Effector memory CD4-positive, alpha-beta T cell (primary cell): Measurements from ENCODE around the gene ZNF33B.
"Not testable (repeated sequence)": the region's sequence is repeated elsewhere in the genome, so short reads cannot be mapped to it uniquely, and the experiment has no call there.

Experiments
- DNase-seq, 3 donors: peaks; one replicate each; pipeline ENCODE4 v3.0.0-alpha.2; 2020
- H3K27ac ChIP-seq: 2 replicates; pipeline ENCODE4 v1.7.0; 2013; ENCODE audit warnings: mild to moderate bottlenecking, low read length, moderate library complexity; ENCODE audit not compliant: insufficient read depth, poor library complexity, severe bottlenecking
- H3K27me3 ChIP-seq: replicated peaks from 2 replicates; pipeline ENCODE4 v1.7.0; 2013; ENCODE audit warnings: mild to moderate bottlenecking, low read length; ENCODE audit not compliant: insufficient read depth, control insufficient read depth, poor library complexity, severe bottlenecking
- H3K36me3 ChIP-seq: 2 replicates; pipeline ENCODE4 v1.7.0; 2013; ENCODE audit warnings: mild to moderate bottlenecking, low read length, moderate library complexity; ENCODE audit not compliant: control insufficient read depth, insufficient read depth
- H3K4me1 ChIP-seq: 2 replicates; pipeline ENCODE4 v1.7.0; 2013; ENCODE audit warnings: low read length, mild to moderate bottlenecking; ENCODE audit not compliant: control insufficient read depth, insufficient read depth, poor library complexity, severe bottlenecking
- H3K4me3 ChIP-seq: 2 replicates; pipeline ENCODE4 v1.7.0; 2013; ENCODE audit warnings: low read length, low read depth, mild to moderate bottlenecking; ENCODE audit not compliant: insufficient read depth, poor library complexity, severe bottlenecking
- H3K9me3 ChIP-seq: 2 replicates; pipeline ENCODE4 v1.7.0; 2013; ENCODE audit warnings: mild to moderate bottlenecking, low read length, moderate library complexity; ENCODE audit not compliant: control insufficient read depth
- total RNA-seq, 3 donors: gene quantifications; one replicate each; lab custom pipeline; 2026; lab: John Stamatoyannopoulos, UW

ZNF33B gene
- 40.4 to 49.3 (median 48.4) reads per million in 3 donors for total RNA-seq

- Histone ChIP-seq H3K9me3 (no peaks in the 10 kb centered on the region), H3K4me1 (peaks cover 10% of the 10 kb centered on the region), H3K36me3 (peaks cover 7% of the 10 kb centered on the region), H3K27ac (peak within 1 kb of the TSS; percentile 81), H3K27me3 (no peaks in the 10 kb centered on the region), H3K4me3 (peak within 1 kb of the TSS; percentile 65)
- peak; percentile 85 to 91 (median 87) for DNase-seq
Measured at GRCh38 chr10:42638055-42638820, at the start of gene ZNF33B. Gene ZNF33B (minus strand): TSS chr10:42638570. CDS start chr10:42636928, 1,642 bp downstream.

GRCh38 chr10:42684517-42684916, 46.1 kb upstream of the ZNF33B start:
- no peaks in the 10 kb centered on the region for H3K9me3 ChIP-seq
- no peaks in the 10 kb centered on the region for H3K27me3 ChIP-seq
- H3K4me1 ChIP-seq = no peaks in the 10 kb centered on the region
- no peak for DNase-seq
- H3K4me3 ChIP-seq = no peak overlapping the region
- no peak overlapping the region for H3K27ac ChIP-seq
- H3K36me3 ChIP-seq = no peaks in the 10 kb centered on the region

- Histone ChIP-seq H3K4me1 (no peaks in the 10 kb centered on the region), H3K27me3 (no peaks in the 10 kb centered on the region), H3K36me3 (no peaks in the 10 kb centered on the region), H3K9me3 (no peaks in the 10 kb centered on the region), H3K4me3 (no peak overlapping the region), H3K27ac (no peak overlapping the region)
- DNase-seq = no peak
Measured at GRCh38 chr10:42680267-42680666, 41.9 kb upstream of the ZNF33B start.

GRCh38 chr10:42665181-42665979, 27.0 kb upstream of the ZNF33B start:
- not testable (repeated sequence) for H3K4me1 ChIP-seq, H3K36me3 ChIP-seq, H3K27ac ChIP-seq, H3K27me3 ChIP-seq, H3K9me3 ChIP-seq, H3K4me3 ChIP-seq
- DNase-seq = peak in 1 of 3 donors; percentile 40

GRCh38 chr10:42654419-42654818, 16.0 kb upstream of the ZNF33B start:
- no peak for DNase-seq
- H3K27ac ChIP-seq = no peak overlapping the region
- H3K9me3 ChIP-seq = no peaks in the 10 kb centered on the region
- no peaks in the 10 kb centered on the region for H3K4me1 ChIP-seq
- no peaks in the 10 kb centered on the region for H3K36me3 ChIP-seq
- H3K27me3 ChIP-seq = no peaks in the 10 kb centered on the region
- H3K4me3 ChIP-seq = no peak overlapping the region

- no peaks in the 10 kb centered on the region for H3K4me1 ChIP-seq
- DNase-seq = no peak
- H3K27ac ChIP-seq = no peak overlapping the region
- no peaks in the 10 kb centered on the region for H3K36me3 ChIP-seq
- no peaks in the 10 kb centered on the region for H3K9me3 ChIP-seq
- H3K27me3 ChIP-seq = no peaks in the 10 kb centered on the region
- no peak overlapping the region for H3K4me3 ChIP-seq
Measured at GRCh38 chr10:42652858-42653257, 14.5 kb upstream of the ZNF33B start.

GRCh38 chr10:42650374-42650773, 12.0 kb upstream of the ZNF33B start:
- no peaks in the 10 kb centered on the region for H3K36me3 ChIP-seq
- no peak for DNase-seq
- H3K27me3 ChIP-seq = no peaks in the 10 kb centered on the region
- H3K9me3 ChIP-seq = no peaks in the 10 kb centered on the region
- no peak overlapping the region for H3K27ac ChIP-seq
- no peaks in the 10 kb centered on the region for H3K4me1 ChIP-seq
- no peak overlapping the region for H3K4me3 ChIP-seq

- H3K27me3 ChIP-seq = no peaks in the 10 kb centered on the region
- no peak overlapping the region for H3K4me3 ChIP-seq
- DNase-seq = no peak
- no peak overlapping the region for H3K27ac ChIP-seq
- H3K4me1 ChIP-seq = no peaks in the 10 kb centered on the region
- H3K9me3 ChIP-seq = no peaks in the 10 kb centered on the region
- no peaks in the 10 kb centered on the region for H3K36me3 ChIP-seq
Measured at GRCh38 chr10:42648512-42648911, 10.1 kb upstream of the ZNF33B start.

- Histone ChIP-seq H3K4me1 (no peaks in the 10 kb centered on the region), H3K27ac (no peak overlapping the region), H3K36me3 (no peaks in the 10 kb centered on the region), H3K9me3 (no peaks in the 10 kb centered on the region), H3K27me3 (no peaks in the 10 kb centered on the region), H3K4me3 (no peak overlapping the region)
- no peak for DNase-seq
Measured at GRCh38 chr10:42646687-42647640, 8.6 kb upstream of the ZNF33B start.
